Measurements from ENCODE around the gene KATNB1. TPM values are rescaled to one million over a fixed set of nuclear protein-coding genes. Genes with fewer than 3 reads are reported as not detected.

Gene KATNB1
- total RNA-seq, 1 experiment from 2014 or later = 37.7 TPM

- H2AFZ ChIP-seq (ENCODE audit: low read length) = peak overlapping the region; percentile 85
- TF ChIP-seq EZH2 (IDR thresholded peaks at IDR 0.05; ENCODE audit: low read length, unreplicated experiment) = no peak
- TF ChIP-seq, protein P1, sequence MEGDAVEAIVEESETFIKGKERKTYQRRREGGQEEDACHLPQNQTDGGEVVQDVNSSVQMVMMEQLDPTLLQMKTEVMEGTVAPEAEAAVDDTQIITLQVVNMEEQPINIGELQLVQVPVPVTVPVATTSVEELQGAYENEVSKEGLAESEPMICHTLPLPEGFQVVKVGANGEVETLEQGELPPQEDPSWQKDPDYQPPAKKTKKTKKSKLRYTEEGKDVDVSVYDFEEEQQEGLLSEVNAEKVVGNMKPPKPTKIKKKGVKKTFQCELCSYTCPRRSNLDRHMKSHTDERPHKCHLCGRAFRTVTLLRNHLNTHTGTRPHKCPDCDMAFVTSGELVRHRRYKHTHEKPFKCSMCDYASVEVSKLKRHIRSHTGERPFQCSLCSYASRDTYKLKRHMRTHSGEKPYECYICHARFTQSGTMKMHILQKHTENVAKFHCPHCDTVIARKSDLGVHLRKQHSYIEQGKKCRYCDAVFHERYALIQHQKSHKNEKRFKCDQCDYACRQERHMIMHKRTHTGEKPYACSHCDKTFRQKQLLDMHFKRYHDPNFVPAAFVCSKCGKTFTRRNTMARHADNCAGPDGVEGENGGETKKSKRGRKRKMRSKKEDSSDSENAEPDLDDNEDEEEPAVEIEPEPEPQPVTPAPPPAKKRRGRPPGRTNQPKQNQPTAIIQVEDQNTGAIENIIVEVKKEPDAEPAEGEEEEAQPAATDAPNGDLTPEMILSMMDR (conservative IDR thresholded peaks at IDR 0.05; ENCODE audit: low read depth, low read length) = no peak; the same call in 1 of the 2 replicates
- TF ChIP-seq EZH2phosphoT487 (IDR thresholded peaks at IDR 0.05; ENCODE audit: borderline replicate concordance, low read length) = no peak
- intact Hi-C loops (cut with micrococcal nuclease) = no loop called here
- ATAC-seq (peak; percentile 34), DNase-seq (peak; percentile 59)
- ChIA-PET CTCF (interaction anchor here (0.5 kb wide), 1 partner anchor 265 kb away, joined by 3 read pairs; no protein-coding TSS in a partner anchor), POLR2A (ENCODE audit: unreplicated experiment) (no interaction called here)
- peak overlapping the region; percentile 99 for H3K4me2 ChIP-seq (ENCODE audit: low read length)
- no peaks in the 10 kb centered on the region for H4K20me1 ChIP-seq (ENCODE audit: low read length)
- no peaks in the 10 kb centered on the region for H3K9me2 ChIP-seq (replicated peaks; ENCODE audit: low read length)
- no peaks in the 10 kb centered on the region for H3K27me3 ChIP-seq (ENCODE audit: low read length)
- no TSS peak for BruUV-seq (replicated peaks)
- H3K9ac ChIP-seq (ENCODE audit: low read length) = peak overlapping the region; percentile 82
- peaks cover 15% of the 10 kb centered on the region; the same call in 1 of the 2 replicates for H3K79me2 ChIP-seq (ENCODE audit: low read length)
- no peaks in the 10 kb centered on the region for H3F3A ChIP-seq (ENCODE audit: low read length, unreplicated experiment)
- H3K27ac ChIP-seq (ENCODE audit: low read length) = peak overlapping the region; percentile 6; the same call in 1 of the 2 replicates
- peak overlapping the region; percentile 87 for H3K4me3 ChIP-seq (ENCODE audit: low read length)
- H3K9me3 ChIP-seq (ENCODE audit: low read length) = no peaks in the 10 kb centered on the region
- H3K4me1 ChIP-seq (ENCODE audit: insufficient read depth, low read length) = peaks cover 14% of the 10 kb centered on the region
- H3K36me3 ChIP-seq (ENCODE audit: low read depth, low read length) = no peaks in the 10 kb centered on the region
Observed at GRCh38 chr16:57736419-57737351, 1.1 kb downstream of the KATNB1 start.

DNA sequence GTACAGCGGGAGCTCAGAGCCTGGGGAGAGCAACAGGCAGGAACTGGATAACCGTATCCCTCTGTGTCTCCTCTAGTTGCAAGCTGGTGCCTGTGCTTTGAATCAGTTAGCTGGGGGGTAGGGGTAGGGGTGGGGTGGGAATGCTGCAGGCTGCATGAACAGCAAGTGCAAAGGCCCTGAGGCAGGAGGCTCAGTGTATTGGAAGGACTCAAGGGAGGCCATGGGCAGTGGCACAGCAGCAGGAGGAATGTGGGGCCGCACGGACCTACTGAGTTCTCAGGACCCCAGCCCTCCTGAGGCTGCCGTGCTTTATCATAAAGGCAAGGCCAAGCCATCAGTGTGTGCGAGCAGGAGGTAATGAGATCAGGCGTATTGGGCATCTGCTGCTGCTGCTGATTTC is 3.3 kb downstream of the KATNB1 start:
- no peak overlapping the region for H3K9ac ChIP-seq (ENCODE audit: low read length)
- no peaks in the 10 kb centered on the region for H3K9me3 ChIP-seq (ENCODE audit: low read length)
- peaks cover 15% of the 10 kb centered on the region; the same call in 1 of the 2 replicates for H3K79me2 ChIP-seq (ENCODE audit: low read length)
- no peak for ATAC-seq
- H3K4me2 ChIP-seq (ENCODE audit: low read length) = no peak overlapping the region
- no peak for DNase-seq
- H4K20me1 ChIP-seq (ENCODE audit: low read length) = no peaks in the 10 kb centered on the region
- no TSS peak for BruUV-seq (replicated peaks)
- CTCF ChIA-PET = no interaction called here
- intact Hi-C loops (cut with micrococcal nuclease) = no loop called here
- POLR2A ChIA-PET (ENCODE audit: unreplicated experiment) = no interaction called here
- no peaks in the 10 kb centered on the region for H3K9me2 ChIP-seq (replicated peaks; ENCODE audit: low read length)
- H3K4me3 ChIP-seq (ENCODE audit: low read length) = no peak overlapping the region
- no peak overlapping the region for H2AFZ ChIP-seq (ENCODE audit: low read length)
- H3K27me3 ChIP-seq (ENCODE audit: low read length) = no peaks in the 10 kb centered on the region
- H3K36me3 ChIP-seq (ENCODE audit: low read depth, low read length) = no peaks in the 10 kb centered on the region
- no peak overlapping the region for H3K27ac ChIP-seq (ENCODE audit: low read length)
- no peak for TF ChIP-seq EZH2 (IDR thresholded peaks at IDR 0.05; ENCODE audit: low read length, unreplicated experiment)
- TF ChIP-seq, protein P1 (conservative IDR thresholded peaks at IDR 0.05; ENCODE audit: low read depth, low read length) = no peak
- no peak for TF ChIP-seq EZH2phosphoT487 (IDR thresholded peaks at IDR 0.05; ENCODE audit: borderline replicate concordance, low read length)
- H3F3A ChIP-seq (ENCODE audit: low read length, unreplicated experiment) = no peaks in the 10 kb centered on the region
- peaks cover 14% of the 10 kb centered on the region for H3K4me1 ChIP-seq (ENCODE audit: insufficient read depth, low read length)
